Measurements from ENCODE around the gene CD300H. TPM values are rescaled to one million over a fixed set of nuclear protein-coding genes. Genes with fewer than 3 reads are reported as not detected.

The CD300H gene
- total and polyA plus RNA-seq, 2 donors from 2014 or later, result 2.0 TPM; not detected in 1

GRCh38 chr17:74513987-74514631, 53.2 kb downstream of the CD300H start:
- H3K4me3 ChIP-seq (ENCODE audit: low read length in 3 of 3), result peak overlapping the region in 1 of 3 donors; percentile 12
- H3K4me1 ChIP-seq (ENCODE audit: control insufficient read depth in 2 of 3, insufficient read depth in 2 of 3, low read depth in 1 of 3, low read length in 3 of 3), result no peaks in the 10 kb centered on the region
- H3K36me3 ChIP-seq (ENCODE audit: control insufficient read depth in 2 of 3, insufficient read depth in 3 of 3, low read length in 3 of 3), result no peaks in the 10 kb centered on the region
- peaks cover 0 to 7% (median 0%) of the 10 kb centered on the region in 3 donors for H3K9me3 ChIP-seq (ENCODE audit: control insufficient read depth in 2 of 3, insufficient read depth in 1 of 3, low read length in 3 of 3)
- H3K27ac ChIP-seq (ENCODE audit: low read depth in 2 of 2, low read length in 2 of 2), result no peak overlapping the region
- FAIRE-seq (no peak), DNase-seq (peak in 4 of 5 donors; percentile 20 to 48 (median 41))
- intact Hi-C loops (cut with DNase I), result no loop called here
- TF ChIP-seq, protein P1, sequence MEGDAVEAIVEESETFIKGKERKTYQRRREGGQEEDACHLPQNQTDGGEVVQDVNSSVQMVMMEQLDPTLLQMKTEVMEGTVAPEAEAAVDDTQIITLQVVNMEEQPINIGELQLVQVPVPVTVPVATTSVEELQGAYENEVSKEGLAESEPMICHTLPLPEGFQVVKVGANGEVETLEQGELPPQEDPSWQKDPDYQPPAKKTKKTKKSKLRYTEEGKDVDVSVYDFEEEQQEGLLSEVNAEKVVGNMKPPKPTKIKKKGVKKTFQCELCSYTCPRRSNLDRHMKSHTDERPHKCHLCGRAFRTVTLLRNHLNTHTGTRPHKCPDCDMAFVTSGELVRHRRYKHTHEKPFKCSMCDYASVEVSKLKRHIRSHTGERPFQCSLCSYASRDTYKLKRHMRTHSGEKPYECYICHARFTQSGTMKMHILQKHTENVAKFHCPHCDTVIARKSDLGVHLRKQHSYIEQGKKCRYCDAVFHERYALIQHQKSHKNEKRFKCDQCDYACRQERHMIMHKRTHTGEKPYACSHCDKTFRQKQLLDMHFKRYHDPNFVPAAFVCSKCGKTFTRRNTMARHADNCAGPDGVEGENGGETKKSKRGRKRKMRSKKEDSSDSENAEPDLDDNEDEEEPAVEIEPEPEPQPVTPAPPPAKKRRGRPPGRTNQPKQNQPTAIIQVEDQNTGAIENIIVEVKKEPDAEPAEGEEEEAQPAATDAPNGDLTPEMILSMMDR (IDR thresholded peaks at IDR 0.05; ENCODE audit: borderline replicate concordance, extremely low read depth, insufficient read depth), result no peak
- no peak overlapping the region for H3K9ac ChIP-seq (ENCODE audit: low read length in 3 of 3)
- H3K27me3 ChIP-seq (ENCODE audit: control insufficient read depth, insufficient read depth, low read length), result no peaks in the 10 kb centered on the region

GRCh38 chr17:74512624-74513091, 54.7 kb downstream of the CD300H start:
- H3K9ac ChIP-seq (ENCODE audit: low read length in 3 of 3), result no peak overlapping the region
- no peaks in the 10 kb centered on the region for H3K27me3 ChIP-seq (ENCODE audit: control insufficient read depth, insufficient read depth, low read length)
- H3K4me1 ChIP-seq (ENCODE audit: control insufficient read depth in 2 of 3, insufficient read depth in 2 of 3, low read depth in 1 of 3, low read length in 3 of 3), result no peaks in the 10 kb centered on the region
- no peak overlapping the region for H3K27ac ChIP-seq (ENCODE audit: low read depth in 2 of 2, low read length in 2 of 2)
- no peak overlapping the region for H3K4me3 ChIP-seq (ENCODE audit: low read length in 3 of 3)
- TF ChIP-seq, protein P1 (IDR thresholded peaks at IDR 0.05; ENCODE audit: borderline replicate concordance, extremely low read depth, insufficient read depth), result no peak
- FAIRE-seq (no peak), DNase-seq (peak in 1 of 5 donors; percentile 19)
- intact Hi-C loops (cut with DNase I), result no loop called here
- H3K36me3 ChIP-seq (ENCODE audit: control insufficient read depth in 2 of 3, insufficient read depth in 3 of 3, low read length in 3 of 3), result no peaks in the 10 kb centered on the region
- H3K9me3 ChIP-seq (ENCODE audit: control insufficient read depth in 2 of 3, insufficient read depth in 1 of 3, low read length in 3 of 3), result peaks cover 0 to 7% (median 0%) of the 10 kb centered on the region in 3 donors

DNA sequence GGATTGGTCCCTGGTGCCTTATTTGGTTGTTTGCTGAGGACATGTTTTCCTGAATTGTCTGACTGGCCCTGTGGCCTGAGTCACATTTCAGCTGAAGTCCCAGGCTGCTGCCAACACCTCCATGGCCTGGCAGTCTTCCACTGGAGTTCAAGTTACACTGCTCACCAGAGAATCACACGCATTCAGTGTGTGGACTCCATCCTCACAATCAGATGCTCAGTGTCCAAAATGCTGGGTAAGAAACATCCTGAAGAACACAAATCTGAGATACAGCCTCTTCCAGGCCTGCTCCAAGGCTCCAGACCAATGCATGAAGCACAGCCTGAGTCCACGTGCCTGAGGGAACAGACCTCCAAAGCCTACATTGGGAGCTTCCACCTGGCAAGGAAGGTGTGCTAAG, 55.3 kb downstream of the CD300H start:
- Histone ChIP-seq H3K9ac (ENCODE audit: low read length in 3 of 3) (no peak overlapping the region), H3K4me1 (ENCODE audit: control insufficient read depth in 2 of 3, insufficient read depth in 2 of 3, low read depth in 1 of 3, low read length in 3 of 3) (no peaks in the 10 kb centered on the region), H3K4me3 (ENCODE audit: low read length in 3 of 3) (no peak overlapping the region), H3K27ac (ENCODE audit: low read depth in 2 of 2, low read length in 2 of 2) (no peak overlapping the region), H3K36me3 (ENCODE audit: control insufficient read depth in 2 of 3, insufficient read depth in 3 of 3, low read length in 3 of 3) (no peaks in the 10 kb centered on the region), H3K9me3 (ENCODE audit: control insufficient read depth in 2 of 3, insufficient read depth in 1 of 3, low read length in 3 of 3) (peaks cover 0 to 7% (median 0%) of the 10 kb centered on the region in 3 donors), H3K27me3 (ENCODE audit: control insufficient read depth, insufficient read depth, low read length) (no peaks in the 10 kb centered on the region)
- FAIRE-seq (no peak), DNase-seq (no peak)
- TF ChIP-seq, protein P1 (IDR thresholded peaks at IDR 0.05; ENCODE audit: borderline replicate concordance, extremely low read depth, insufficient read depth), result no peak
- intact Hi-C loops (cut with DNase I), result no loop called here

Other genes starting within 250 kb of the CD300H start
- 0.85 TPM for gene KIF19, start 241.3 kb downstream of the CD300H start, total RNA-seq
- gene KIF19, start 241.3 kb downstream of the CD300H start, polyA plus RNA-seq (ENCODE audit: insufficient read depth, low read depth, low replicate concordance), result not detected
- not detected for gene BTBD17, start 205.6 kb downstream of the CD300H start, total RNA-seq
- not detected for gene BTBD17, start 205.6 kb downstream of the CD300H start, polyA plus RNA-seq (ENCODE audit: insufficient read depth, low read depth, low replicate concordance)
- gene GPR142, start 200.0 kb downstream of the CD300H start, total RNA-seq, result not detected
- gene GPR142, start 200.0 kb downstream of the CD300H start, polyA plus RNA-seq (ENCODE audit: insufficient read depth, low read depth, low replicate concordance), result not detected
- 358 TPM for gene GPRC5C, start 135.4 kb downstream of the CD300H start, total RNA-seq
- gene GPRC5C, start 135.4 kb downstream of the CD300H start, polyA plus RNA-seq (ENCODE audit: insufficient read depth, low read depth, low replicate concordance), result 242 TPM
- 8.2 TPM for gene CD300A, start 100.9 kb downstream of the CD300H start, total RNA-seq
- gene CD300A, start 100.9 kb downstream of the CD300H start, polyA plus RNA-seq (ENCODE audit: insufficient read depth, low read depth, low replicate concordance), result 3.1 TPM
- gene CD300LB, start 36.0 kb downstream of the CD300H start, total RNA-seq, result 0.91 TPM
- gene CD300LB, start 36.0 kb downstream of the CD300H start, polyA plus RNA-seq (ENCODE audit: insufficient read depth, low read depth, low replicate concordance), result not detected
- 4.2 TPM for gene CD300C, start 21.4 kb downstream of the CD300H start, total RNA-seq
- gene CD300C, start 21.4 kb downstream of the CD300H start, polyA plus RNA-seq (ENCODE audit: insufficient read depth, low read depth, low replicate concordance), result 0.34 TPM
- gene CD300LD, start 24.8 kb upstream of the CD300H start, total RNA-seq, result not detected
- gene CD300LD, start 24.8 kb upstream of the CD300H start, polyA plus RNA-seq (ENCODE audit: insufficient read depth, low read depth, low replicate concordance), result not detected
- 2.5 TPM for gene CD300E, start 56.2 kb upstream of the CD300H start, total RNA-seq
- 0.39 TPM for gene CD300E, start 56.2 kb upstream of the CD300H start, polyA plus RNA-seq (ENCODE audit: insufficient read depth, low read depth, low replicate concordance)
- gene CD300LF, start 145.4 kb upstream of the CD300H start, total RNA-seq, result 3.1 TPM
- gene CD300LF, start 145.4 kb upstream of the CD300H start, polyA plus RNA-seq (ENCODE audit: insufficient read depth, low read depth, low replicate concordance), result 0.49 TPM
- gene RAB37, start 169.7 kb upstream of the CD300H start, total RNA-seq, result 5.6 TPM
- 1.7 TPM for gene RAB37, start 169.7 kb upstream of the CD300H start, polyA plus RNA-seq (ENCODE audit: insufficient read depth, low read depth, low replicate concordance)
- gene NHERF1, start 181.1 kb upstream of the CD300H start, total RNA-seq, result 71.3 TPM
- gene NHERF1, start 181.1 kb upstream of the CD300H start, polyA plus RNA-seq (ENCODE audit: insufficient read depth, low read depth, low replicate concordance), result 448 TPM
- gene NAT9, start 208.8 kb upstream of the CD300H start, total RNA-seq, result 41.5 TPM
- 33.5 TPM for gene NAT9, start 208.8 kb upstream of the CD300H start, polyA plus RNA-seq (ENCODE audit: insufficient read depth, low read depth, low replicate concordance)

All from kidney (tissue), 14 donors.